22Rv1 (cell line): ENCODE results near the gene ACBD3.
A peak's percentile ranks its signal among the peaks of the same experiment; 100 is the strongest.

ENCODE experiments used
- H3K27ac ChIP-seq: fragments of 450-650 bp; 2 replicates; pipeline ENCODE4 v1.5.1; 2017
- CTCF ChIP-seq: fragments of 450-650 bp; IDR thresholded peaks from 2 replicates; pipeline ENCODE4 v1.5.1; 2017; ENCODE audit warnings: mild to moderate bottlenecking
- ZFX ChIP-seq: fragments of 450-650 bp; IDR thresholded peaks from 2 replicates; pipeline ENCODE4 v1.6.1; 2017; ENCODE audit warnings: antibody characterized with exemption, borderline replicate concordance

ACBD3 gene

GRCh38 chr1:226186124-226187018 is at the start of gene ACBD3:
Gene ACBD3 (minus strand): TSS chr1:226186741. CDS start chr1:226186675, 66 bp downstream.
- peak within 1 kb of the TSS; percentile 82 for H3K27ac ChIP-seq
- TF ChIP-seq ZFX (no peak), CTCF (peak; percentile 11; the same call in 1 of the 2 replicates)

- TF ChIP-seq CTCF (no peak), ZFX (no peak)
- H3K27ac ChIP-seq: no peak overlapping the region
These were observed 47.3 kb upstream of the ACBD3 start for GRCh38 chr1:226233806-226234205.

- no peak for TF ChIP-seq CTCF
- TF ChIP-seq ZFX: no peak
- H3K27ac ChIP-seq: no peak overlapping the region
These were observed 46.8 kb upstream of the ACBD3 start for GRCh38 chr1:226233293-226233692.

GRCh38 chr1:226226601-226227000 is 40.1 kb upstream of the ACBD3 start:
- no peak for TF ChIP-seq CTCF
- no peak overlapping the region for H3K27ac ChIP-seq

GRCh38 chr1:226223786-226224244 is 37.3 kb upstream of the ACBD3 start:
- H3K27ac ChIP-seq: no peak overlapping the region

GRCh38 chr1:226223157-226223785 is 36.7 kb upstream of the ACBD3 start, which contains the start of gene MIXL1:
Gene MIXL1 (plus strand): TSS chr1:226223664. CDS start chr1:226223682, 18 bp downstream.
- no peak within 1 kb of the TSS for H3K27ac ChIP-seq
- TF ChIP-seq CTCF: no peak
- no peak for TF ChIP-seq ZFX

More at GRCh38 chr1:226223786-226224244, 37.3 kb upstream of the ACBD3 start:
- TF ChIP-seq ZFX: no peak
- TF ChIP-seq CTCF: peak; percentile 67

- H3K27ac ChIP-seq: no peak overlapping the region
- TF ChIP-seq CTCF: no peak
- TF ChIP-seq ZFX: no peak
These were observed 36.1 kb upstream of the ACBD3 start for GRCh38 chr1:226222686-226223085.
